Mesothelial cell of epicardium (in vitro differentiated cells): ENCODE results near the gene PPM1D. TPM values are rescaled to one million over a fixed set of nuclear protein-coding genes. Genes with fewer than 3 reads are reported as not detected.

Experiments used
- DNase-seq, 2 experiments: peaks; one replicate each; pipeline ENCODE4 v3.0.0; 2021; ENCODE audit warnings: low spot score in 2 of 2; ENCODE audit not compliant: unreplicated experiment in 2 of 2
- H3K27ac Mint-ChIP-seq: 2 replicates; pipeline ENCODE4 v1.8.0; 2021; ENCODE audit warnings: mixed read lengths
- H3K27me3 Mint-ChIP-seq: 2 replicates; pipeline ENCODE4 v1.8.0; 2021; ENCODE audit warnings: low read depth, mixed read lengths
- H3K36me3 Mint-ChIP-seq: 2 replicates; pipeline ENCODE4 v1.8.0; 2021; ENCODE audit warnings: mixed read lengths
- H3K4me1 Mint-ChIP-seq: 2 replicates; pipeline ENCODE4 v1.8.0; 2021; ENCODE audit warnings: mixed read lengths
- H3K4me3 Mint-ChIP-seq: 2 replicates; pipeline ENCODE4 v1.8.0; 2021; ENCODE audit warnings: mild to moderate bottlenecking, moderate library complexity, mixed read lengths
- H3K9me3 Mint-ChIP-seq: 2 replicates; pipeline ENCODE4 v1.8.0; 2021; ENCODE audit warnings: mixed read lengths
- total RNA-seq: library from RNA; stranded (reverse); gene quantifications from 3 replicates; pipeline ENCODE4 v1.2.1, GENCODE V29; 2021
- TF ChIP-seq, protein P1 (sequence below): fragments of 200-600 bp; sonication (generic); IDR thresholded peaks from one replicate; pipeline ENCODE4 v1.5.0; 2021; ENCODE audit warnings: antibody characterized with exemption; ENCODE audit not compliant: unreplicated experiment

The PPM1D gene
- total RNA-seq, 1 donor from 2014 or later = 26.7 TPM

DNA sequence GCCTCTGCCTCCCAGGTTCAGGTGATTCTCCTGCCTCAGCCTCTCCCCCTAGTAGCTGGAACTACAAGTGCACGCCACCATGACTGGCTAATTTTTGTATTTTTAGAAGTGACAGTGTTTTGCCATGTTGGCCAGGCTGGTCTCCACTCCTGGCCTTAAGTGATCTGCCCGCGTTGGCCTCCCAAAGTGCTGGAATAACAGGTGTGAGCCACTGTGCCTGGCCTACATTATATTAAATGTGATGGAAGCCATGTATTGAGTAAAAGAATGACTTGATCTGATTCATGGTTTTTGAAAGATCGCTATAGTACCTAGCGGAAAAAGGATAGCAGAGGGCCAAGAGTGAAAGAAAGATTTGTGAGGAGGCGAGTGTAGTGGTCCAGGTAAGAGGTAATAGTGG lies 2.7 kb upstream of the PPM1D start:
- H3K27ac Mint-ChIP-seq = no peak overlapping the region
- H3K27me3 Mint-ChIP-seq = no peaks in the 10 kb centered on the region
- no peak overlapping the region for H3K4me3 Mint-ChIP-seq
- no peaks in the 10 kb centered on the region for H3K36me3 Mint-ChIP-seq
- H3K4me1 Mint-ChIP-seq = peaks cover 17% of the 10 kb centered on the region
- DNase-seq = no peak
- TF ChIP-seq, protein P1, sequence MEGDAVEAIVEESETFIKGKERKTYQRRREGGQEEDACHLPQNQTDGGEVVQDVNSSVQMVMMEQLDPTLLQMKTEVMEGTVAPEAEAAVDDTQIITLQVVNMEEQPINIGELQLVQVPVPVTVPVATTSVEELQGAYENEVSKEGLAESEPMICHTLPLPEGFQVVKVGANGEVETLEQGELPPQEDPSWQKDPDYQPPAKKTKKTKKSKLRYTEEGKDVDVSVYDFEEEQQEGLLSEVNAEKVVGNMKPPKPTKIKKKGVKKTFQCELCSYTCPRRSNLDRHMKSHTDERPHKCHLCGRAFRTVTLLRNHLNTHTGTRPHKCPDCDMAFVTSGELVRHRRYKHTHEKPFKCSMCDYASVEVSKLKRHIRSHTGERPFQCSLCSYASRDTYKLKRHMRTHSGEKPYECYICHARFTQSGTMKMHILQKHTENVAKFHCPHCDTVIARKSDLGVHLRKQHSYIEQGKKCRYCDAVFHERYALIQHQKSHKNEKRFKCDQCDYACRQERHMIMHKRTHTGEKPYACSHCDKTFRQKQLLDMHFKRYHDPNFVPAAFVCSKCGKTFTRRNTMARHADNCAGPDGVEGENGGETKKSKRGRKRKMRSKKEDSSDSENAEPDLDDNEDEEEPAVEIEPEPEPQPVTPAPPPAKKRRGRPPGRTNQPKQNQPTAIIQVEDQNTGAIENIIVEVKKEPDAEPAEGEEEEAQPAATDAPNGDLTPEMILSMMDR = no peak
- no peaks in the 10 kb centered on the region for H3K9me3 Mint-ChIP-seq

DNA sequence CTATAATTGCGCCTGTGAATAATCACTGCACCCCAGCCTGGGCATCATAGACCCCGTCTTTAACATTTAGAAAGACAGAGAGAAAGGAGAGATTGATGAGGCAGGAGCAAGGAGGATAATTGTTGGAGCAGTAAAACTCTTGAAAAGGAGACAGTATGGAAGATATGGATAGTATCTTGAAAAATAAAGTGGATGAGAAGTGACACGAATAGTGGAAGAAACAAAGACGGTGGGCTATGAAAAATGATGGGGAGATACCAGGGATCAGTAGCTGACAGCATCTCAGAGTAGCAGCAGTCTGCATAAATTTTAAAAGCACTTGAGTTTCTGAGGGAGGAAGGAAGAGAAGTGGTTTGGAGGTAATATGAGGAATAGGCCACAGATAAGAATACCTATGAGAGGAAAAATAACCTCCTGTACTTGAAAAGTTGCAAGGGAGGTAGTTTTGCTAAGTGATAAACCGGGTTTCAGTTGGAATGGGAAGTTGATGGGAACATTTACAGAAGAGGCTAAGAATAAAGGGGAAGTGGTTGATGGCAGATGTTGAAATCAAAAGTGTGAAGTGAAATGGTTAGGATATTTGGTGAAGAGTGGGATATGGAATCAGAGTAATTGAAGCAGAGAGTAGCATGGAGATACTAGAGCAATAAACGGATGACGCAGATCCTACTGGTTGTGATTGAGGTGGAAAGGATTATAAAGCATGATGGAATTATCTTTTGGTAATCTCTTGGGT lies 1.8 kb upstream of the PPM1D start:
- H3K4me3 Mint-ChIP-seq = peak overlapping the region; percentile 14
- peaks cover 21% of the 10 kb centered on the region for H3K4me1 Mint-ChIP-seq
- H3K27ac Mint-ChIP-seq = peak overlapping the region; percentile 52
- H3K27me3 Mint-ChIP-seq = no peaks in the 10 kb centered on the region
- no peak for DNase-seq
- no peaks in the 10 kb centered on the region for H3K9me3 Mint-ChIP-seq
- TF ChIP-seq, protein P1 = no peak
- H3K36me3 Mint-ChIP-seq = no peaks in the 10 kb centered on the region

DNA sequence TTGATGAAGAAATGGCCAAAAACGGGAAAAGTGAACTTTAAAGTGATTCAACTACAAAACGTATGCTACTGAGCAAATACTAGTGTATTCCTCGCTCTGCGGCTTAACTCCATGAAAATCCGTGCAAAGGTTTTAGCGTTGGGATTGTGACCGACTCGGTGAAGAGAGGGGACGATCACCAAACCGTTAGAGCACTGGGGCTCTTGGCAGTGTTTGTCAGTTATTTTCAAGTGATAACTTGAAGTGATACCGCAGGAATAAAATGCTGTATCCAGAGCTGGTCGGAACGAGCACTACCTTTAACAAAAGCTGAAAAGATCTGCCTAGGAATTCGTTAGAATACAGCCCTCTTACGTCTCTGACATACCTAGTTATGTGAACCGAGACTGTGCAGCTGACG lies 773 bp upstream of the PPM1D start:
- H3K4me3 Mint-ChIP-seq = peak overlapping the region; percentile 97
- H3K27ac Mint-ChIP-seq = peak overlapping the region; percentile 99
- H3K9me3 Mint-ChIP-seq = no peaks in the 10 kb centered on the region
- no peaks in the 10 kb centered on the region for H3K36me3 Mint-ChIP-seq
- peaks cover 30% of the 10 kb centered on the region for H3K4me1 Mint-ChIP-seq
- no peak for DNase-seq
- no peaks in the 10 kb centered on the region for H3K27me3 Mint-ChIP-seq
- TF ChIP-seq, protein P1 = no peak

DNA sequence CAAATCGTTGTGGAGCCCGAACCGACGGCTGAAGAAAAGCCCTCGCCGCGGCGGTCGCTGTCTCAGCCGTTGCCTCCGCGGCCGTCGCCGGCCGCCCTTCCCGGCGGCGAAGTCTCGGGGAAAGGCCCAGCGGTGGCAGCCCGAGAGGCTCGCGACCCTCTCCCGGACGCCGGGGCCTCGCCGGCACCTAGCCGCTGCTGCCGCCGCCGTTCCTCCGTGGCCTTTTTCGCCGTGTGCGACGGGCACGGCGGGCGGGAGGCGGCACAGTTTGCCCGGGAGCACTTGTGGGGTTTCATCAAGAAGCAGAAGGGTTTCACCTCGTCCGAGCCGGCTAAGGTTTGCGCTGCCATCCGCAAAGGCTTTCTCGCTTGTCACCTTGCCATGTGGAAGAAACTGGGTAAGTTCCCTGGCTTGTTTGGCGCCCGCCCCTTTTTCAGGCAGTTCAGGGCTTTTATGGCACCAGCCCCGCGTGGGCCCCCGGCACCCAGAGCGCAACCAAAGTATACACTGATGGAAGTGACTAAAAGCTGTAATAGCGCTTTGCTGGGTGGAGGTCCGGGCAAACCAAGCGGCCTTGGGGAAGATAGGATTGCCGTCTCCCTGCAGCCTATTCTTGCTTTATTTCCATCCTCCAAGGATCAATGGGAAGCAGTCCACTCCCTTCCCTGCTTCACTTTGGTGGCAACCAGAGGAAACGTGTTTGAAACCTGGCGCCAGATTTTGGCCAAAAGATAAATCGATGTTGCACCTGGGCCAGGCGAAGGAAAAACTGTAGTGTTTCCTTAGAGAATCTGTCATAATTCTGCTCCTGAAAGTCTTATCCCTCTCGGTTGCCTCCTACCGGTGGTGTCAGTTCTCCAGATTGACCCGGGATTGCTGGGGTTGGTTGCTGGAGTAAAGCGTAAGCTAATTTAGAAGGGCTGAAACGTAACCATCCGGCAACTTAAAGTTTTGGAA lies 775 bp downstream of the PPM1D start:
- H3K4me3 Mint-ChIP-seq = peak overlapping the region; percentile 97
- no peaks in the 10 kb centered on the region for H3K9me3 Mint-ChIP-seq
- H3K36me3 Mint-ChIP-seq = no peaks in the 10 kb centered on the region
- TF ChIP-seq, protein P1 = peak; percentile 66
- H3K27me3 Mint-ChIP-seq = no peaks in the 10 kb centered on the region
- H3K27ac Mint-ChIP-seq = peak overlapping the region; percentile 97
- peaks cover 37% of the 10 kb centered on the region for H3K4me1 Mint-ChIP-seq
- peak in 1 of 2 experiments; percentile 68 for DNase-seq

DNA sequence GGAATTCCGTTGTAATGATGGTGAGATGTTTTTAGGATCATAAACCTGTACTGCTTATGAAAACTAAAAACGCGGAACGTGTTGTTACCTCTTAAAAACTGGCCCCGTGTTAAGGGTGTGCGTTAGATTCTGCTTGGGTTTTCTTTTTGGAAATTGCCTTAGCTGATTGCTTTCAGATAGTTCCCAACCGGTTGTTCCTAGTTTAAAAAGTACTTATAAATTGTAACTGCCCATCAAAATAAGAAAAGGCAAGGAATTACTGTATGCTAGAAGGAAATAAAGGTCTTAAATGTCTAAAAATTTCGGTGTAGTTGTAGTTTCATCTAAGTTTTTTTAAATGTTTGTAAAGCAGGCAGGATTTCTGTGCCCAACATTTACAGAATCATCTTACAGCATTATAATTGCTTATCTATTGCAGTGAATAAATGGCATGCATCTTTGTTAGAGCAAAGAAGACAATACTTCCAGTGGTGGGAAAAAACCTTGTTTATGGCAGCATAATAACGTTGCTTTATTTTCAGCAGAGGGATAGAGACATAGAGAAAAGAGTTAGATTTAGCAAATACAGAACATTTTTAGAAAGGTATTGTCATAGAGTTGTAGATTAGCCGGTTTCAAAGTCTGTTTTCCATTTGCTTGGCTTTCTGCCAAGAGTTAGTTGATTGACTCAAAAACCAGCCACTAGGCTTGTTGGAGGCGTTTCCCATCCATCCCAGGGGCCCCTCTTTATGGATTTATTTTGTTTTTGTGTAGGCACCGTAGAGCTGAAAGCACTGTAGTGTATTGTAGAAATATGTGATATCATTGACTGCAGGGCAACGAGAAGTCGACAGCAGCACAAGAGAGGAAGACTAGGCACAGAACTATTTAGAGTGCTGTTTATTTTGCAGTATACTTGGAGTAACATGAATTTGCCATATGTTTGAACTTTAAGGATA lies 1.7 kb downstream of the PPM1D start:
- no peaks in the 10 kb centered on the region for H3K36me3 Mint-ChIP-seq
- peak in 1 of 2 experiments; percentile 74 for DNase-seq

More for the DNA sequence above, 1.7 kb downstream of the PPM1D start:
- no peaks in the 10 kb centered on the region for H3K9me3 Mint-ChIP-seq
- H3K4me3 Mint-ChIP-seq = peak overlapping the region; percentile 97
- H3K27me3 Mint-ChIP-seq = no peaks in the 10 kb centered on the region
- H3K4me1 Mint-ChIP-seq = peaks cover 40% of the 10 kb centered on the region
- peak overlapping the region; percentile 97 for H3K27ac Mint-ChIP-seq
- TF ChIP-seq, protein P1 = no peak
